Fibroblast of skin of left quadriceps (primary cell): Measurements from ENCODE around the gene C22orf42.
"Not testable (repeated sequence)": the region's sequence is repeated elsewhere in the genome, so short reads cannot be mapped to it uniquely, and the experiment has no call there.

Experiments used
- DNase-seq, 2 experiments: peaks; one replicate each; pipeline ENCODE4 v3.0.0-alpha.2; 2013; ENCODE audit warnings: low read depth in 2 of 2

Gene C22orf42, protein sequence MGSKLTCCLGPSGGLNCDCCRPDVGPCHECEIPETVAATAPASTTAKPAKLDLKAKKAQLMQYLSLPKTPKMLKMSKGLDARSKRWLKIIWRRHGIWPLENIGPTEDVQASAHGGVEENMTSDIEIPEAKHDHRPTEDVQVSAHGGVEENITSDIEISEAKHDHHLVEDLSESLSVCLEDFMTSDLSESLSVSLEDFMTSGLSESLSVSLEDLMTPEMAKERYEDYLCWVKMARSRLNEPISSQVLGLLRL

DNA sequence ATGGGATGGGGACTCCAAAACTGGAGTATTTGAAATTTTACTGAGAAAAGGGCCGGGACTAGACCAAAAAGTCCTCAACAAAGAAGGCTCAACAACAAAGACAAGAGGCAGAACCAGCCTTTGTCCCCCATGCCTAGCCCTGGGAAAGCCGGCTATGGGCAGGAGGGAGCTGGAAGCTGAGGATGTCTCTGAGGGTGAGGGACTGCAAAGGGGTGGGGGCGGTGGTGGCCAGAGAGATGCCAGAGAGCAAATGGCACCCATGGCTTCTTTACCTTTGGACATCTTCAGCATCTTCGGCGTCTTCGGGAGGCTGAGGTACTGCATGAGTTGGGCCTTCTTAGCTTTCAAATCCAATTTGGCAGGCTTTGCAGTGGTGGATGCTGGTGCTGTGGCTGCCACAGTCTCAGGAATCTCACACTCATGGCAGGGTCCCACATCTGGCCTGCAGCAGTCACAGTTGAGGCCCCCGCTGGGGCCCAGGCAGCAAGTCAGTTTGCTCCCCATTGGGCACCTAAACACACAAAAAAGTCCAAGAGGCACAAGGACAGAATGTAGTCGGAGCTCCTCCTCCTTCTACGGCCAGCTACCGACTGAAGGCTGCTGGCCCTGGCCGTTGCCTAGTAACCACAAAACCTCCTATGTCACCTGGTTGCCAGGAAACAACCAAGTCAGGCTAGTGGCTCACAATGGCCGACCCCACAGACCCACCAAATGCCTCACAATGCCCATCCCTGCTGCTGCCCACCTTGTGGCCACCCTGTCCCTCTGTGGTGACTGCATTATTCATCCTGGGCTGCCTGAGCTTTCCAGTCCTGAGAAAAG lies at the start of gene C22orf42:
TSS of gene C22orf42 (minus strand) at position 592 of the 822 bp plus-strand sequence. CDS start at position 504, 88 bp downstream.
- no peak for DNase-seq

DNA sequence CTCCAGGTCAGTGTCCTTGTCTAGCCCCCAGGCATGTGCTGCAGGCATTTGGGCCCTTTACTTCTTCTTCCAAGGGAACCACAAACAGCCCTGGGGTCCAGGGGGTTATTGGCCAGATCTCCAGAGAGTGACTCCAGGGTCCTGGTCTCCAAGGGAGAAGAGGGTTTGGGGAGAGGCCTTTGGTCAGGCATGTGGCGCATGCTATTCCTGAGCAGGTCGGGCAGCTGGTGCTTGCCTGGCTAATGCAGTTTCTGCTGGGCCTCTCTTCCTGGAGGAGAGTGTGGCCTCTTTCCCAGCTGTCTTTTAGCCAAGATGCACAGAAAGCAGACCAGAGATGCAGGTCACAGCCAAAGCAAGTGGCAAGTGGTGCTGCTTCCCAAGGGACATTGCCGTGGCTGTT lies 49.6 kb upstream of the C22orf42 start:
- no peak for DNase-seq

DNA sequence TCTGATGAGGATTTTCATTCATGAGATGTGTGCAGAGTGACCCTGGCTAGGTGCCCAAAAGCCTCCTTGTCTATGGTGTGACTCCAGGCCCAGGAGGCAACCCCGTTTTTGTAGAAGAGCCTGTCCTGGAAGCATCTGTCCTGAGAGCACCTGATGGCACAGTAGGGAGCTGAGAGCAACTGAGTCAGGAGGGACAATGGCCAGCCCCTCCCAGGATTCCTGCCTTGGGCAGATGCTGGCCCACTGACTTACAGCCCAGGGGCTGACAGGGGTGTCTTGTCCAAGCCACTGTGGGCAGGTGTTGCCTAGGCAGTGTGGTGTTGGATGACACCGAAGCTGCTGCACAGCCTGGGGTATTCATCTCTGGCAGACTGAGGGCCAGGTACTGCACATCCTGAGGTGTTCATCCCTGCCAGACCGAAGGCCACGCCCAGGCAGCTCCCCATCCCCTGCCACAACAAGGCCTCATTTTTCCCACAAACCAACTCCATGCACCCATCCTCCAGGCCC lies 48.9 kb upstream of the C22orf42 start:
- no peak for DNase-seq

DNA sequence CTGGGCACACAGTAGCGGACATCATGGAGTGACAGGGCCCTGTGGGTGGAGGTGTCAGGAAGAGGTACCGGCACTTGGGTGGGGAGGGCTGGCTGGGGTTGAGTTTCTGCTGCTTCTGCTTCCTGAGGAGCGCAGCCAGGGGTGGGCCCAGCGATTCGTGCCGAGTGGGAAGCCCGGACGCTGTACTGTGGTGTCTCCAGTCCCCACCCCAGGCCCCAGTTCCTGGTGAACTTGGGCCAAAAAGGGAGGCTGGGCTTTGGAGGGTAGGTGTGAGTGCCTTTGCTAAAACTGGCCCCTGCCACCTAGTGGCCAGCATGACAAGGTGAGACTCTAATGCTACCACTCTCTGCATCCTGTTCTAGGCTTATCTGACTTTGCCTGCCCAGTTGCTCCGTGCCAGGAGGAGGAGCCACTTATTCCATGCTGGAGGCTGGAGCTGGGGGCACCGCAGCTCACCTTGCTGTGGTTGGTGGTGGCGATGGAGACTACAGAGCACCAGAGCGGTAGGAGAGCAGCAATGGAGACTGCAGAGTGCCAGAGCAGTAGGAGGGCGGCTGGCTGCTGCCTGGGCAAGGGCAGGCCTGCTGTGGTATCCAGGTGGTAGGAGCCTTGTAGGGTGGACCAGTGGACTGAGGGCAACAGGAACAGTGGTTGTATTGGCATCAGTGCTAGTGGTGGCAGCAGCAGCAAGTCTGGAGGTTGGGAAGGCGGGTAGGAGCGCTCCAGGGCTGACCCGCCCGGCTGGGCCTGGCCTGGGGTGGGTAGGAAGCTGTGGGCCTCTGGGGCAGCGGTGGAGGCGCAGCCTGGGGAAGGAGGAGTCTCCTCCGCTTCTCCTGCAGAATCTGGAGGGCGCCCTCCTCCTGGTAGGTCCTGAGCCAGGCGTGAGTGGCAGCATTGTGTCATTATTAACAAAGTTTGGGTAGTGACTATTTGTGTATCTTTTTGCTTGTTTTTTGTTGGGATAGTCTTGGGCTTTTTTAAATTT lies 48.0 kb upstream of the C22orf42 start:
- no peak for DNase-seq

DNA sequence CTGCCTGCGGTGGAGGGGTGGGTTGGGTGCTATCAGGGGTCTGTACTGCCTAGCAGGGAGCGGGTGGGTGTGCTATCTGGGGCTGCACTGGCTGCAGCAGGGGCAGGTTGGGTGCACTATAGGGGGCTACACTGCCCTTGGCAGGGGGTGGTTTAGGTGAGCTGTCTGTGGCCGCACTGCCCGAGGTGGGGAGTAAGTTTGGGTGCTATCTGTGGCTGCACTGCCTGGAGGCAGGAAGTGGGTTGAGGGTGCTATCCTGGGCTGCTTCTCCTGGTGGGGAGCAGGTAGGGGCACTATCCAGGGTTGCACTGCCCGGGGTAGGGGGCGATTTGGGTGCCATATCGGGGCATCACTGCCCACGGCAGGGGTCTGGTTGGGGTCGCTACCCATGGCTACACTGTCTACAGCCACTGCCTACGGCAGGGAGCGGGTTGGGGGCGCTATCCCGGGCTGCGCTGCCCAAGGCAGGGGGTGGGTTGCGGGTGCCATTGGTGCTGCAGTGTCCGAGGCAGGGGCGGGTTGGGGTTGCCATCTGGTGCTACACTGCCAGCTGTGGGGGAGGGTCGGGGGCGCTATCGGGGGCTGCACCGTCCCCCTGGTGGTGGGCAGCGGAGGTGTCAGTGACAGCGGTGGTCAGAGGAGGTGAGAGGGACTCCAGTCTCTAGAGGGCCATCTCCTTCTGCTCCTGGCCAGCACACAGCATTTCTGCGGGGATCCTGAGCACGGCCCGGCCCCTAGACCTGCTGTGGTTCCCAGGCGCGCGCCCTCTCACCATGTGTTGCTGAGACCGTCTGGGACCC lies 47.1 kb upstream of the C22orf42 start:
- no peak for DNase-seq

DNA sequence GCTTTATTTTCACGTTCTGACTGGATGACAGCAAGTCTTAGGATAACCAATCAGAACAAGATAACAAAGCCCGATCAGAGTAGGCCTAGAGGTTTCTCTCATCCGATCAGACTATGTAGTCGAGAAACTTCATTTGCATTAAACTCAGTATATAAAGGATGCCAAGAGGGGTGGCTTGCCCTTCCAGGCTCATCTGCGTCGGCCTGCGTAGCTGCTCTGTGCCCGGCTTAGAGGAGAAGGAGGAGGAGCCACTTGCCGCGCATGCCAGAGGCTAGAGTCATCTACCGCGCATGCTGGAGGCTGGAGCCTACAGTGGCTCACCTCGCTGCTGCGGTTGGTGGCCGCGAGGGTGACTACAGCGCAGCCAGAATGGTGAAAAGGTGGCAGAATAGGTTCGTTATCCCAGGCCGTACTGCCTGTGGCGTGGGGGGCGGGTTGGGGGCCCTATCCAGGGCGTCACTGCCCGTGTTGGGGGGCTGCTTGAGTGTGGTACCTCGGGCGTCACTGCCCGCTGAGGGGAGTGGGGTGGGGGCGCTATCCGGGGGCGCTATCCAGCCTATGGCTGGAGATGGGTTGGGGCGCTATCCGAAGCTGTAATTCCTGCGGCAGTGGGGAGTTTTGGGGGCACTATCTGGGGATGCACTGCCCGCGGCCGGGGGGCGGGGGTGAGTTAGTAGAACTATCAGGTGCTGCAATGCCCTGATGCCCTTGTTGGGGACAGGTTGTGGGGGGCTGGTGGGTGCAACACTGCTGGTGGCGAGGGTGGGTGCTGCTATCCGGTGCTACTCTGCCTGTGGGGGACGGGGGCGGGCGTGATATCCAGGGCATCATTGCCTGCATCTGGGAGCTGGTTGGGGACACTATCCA lies 46.0 kb upstream of the C22orf42 start, which contains the start of gene RFPL2:
TSS of gene RFPL2 (minus strand) at position 218 of the 867 bp plus-strand sequence. CDS start 2,622 bp downstream, outside the sequence.
- DNase-seq, result no peak

DNA sequence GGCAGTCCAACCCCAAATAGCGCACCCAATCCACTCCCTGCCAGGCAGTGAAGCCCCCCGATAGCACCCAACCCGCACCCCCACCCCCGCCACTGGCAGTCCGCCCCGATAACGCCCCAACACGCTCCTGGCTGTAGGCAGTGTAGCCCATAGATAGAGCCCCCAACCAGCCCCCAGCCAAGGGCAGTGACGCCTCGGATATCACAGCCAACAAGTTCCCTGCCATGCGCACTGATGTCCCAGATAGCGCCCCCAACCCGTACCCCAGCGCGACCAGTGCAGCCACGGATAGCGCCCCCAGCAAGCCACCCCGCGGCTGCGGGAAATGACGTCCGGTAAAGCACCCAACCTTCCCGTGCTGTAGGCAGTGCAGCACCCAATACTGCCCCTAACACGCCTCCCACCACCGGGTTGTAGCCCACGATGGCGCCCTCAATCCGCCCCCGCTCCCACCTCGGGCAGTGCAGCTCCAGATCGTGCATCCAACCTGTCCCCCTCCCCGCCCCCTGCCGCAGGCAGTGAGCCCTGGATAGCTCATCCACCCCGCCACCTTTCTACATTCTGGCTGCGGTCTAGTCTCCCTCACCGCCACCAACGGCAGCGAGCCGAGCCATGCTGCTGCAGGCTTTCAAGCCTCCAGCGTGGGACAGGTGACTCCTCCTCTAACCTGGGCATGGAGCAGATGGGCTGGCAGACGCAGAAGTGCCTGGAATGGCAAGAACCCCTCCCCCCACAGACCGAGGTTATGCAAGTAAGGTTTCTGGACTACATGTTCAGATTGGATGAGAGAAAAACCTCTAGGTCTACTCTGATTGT lies 45.1 kb upstream of the C22orf42 start:
- DNase-seq, result no peak

DNA sequence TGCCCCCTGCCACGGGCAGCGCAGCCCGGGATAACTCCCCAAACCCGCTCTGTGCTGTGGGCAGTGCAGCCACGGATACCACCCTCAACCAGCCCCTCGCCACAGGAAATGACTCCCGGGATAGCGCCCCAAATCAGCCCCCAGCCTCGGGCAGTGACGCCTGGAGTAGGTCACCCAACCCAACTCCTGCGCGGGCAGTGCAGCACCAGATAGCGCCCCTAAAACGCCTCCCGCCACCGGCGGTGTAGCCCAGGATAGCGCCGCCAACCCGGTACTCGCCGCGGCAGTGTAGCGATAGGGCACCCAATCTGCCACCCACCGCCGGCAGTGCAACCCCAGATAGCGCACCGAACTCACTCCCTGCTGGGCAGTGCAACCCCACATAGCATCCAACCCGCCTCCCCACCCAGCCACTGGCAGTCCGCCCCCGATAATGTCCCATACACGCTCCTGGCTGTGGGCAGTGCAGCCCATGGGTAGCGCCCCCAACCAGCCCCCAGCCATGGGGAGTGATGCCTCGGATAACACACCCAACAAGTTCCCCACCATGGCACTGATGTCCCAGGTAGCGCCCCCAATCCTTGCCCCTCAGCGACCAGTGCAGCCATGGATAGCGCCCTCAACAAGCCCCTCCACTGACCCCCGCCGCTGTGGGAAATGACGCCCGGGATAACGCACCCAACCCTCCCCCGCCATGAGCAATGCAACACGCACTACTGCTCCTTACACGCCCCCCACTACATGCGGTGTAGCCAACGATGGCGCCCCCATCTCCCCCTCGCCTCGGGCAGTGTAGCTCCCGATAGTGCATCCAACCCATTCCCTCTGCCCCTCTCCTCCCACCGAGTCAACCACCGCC lies 44.3 kb upstream of the C22orf42 start:
- no peak for DNase-seq

DNA sequence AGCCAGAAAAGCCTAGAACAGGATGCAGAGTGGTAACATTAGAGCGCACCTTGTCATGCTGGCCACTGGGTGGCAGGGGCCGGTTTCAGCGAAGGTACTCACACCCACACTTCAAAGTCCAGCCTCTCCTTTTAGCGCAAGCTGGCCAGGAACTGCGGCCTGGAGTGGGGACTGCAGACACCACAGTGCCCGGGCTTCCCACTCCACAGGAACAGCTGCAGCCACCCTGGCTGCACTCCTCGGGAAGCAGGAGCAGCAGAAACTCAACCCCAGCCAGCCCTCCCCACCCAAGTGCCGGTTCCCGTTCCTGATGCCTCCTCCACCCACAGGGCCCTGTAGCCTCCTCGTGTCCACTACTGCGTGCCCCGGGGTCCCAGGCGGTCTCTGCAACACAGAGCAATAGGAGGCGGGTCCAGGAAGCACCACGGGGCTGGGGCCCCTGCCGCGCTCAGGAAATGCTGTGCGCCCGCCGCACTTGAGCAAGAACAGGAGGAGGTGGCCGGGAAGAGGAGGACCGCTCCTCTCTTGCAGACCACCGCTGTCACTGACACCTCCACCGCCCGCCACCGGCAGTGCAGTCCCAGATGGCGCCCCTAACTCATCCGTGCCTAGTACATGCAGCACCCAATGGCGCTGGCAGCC lies 43.6 kb upstream of the C22orf42 start:
- no peak for DNase-seq

DNA sequence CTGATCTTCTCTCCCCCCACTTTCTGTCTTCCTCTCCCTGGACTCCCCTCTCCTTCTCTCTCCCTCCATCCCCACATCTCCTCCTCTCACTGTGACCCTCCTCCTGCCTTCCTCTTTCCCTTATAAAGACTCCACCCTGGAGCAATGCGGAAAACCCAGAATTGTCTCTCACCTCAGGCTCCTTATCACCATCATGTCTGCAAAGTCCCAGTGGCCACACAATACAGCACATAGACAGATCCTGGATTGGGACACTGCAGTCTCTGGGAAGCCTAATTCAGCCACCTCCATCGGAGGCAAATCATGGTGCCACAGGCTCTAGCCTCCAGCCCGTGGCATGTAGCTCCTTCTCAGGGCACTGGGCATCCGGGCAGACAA lies 43.0 kb upstream of the C22orf42 start:
- no peak for DNase-seq

DNA sequence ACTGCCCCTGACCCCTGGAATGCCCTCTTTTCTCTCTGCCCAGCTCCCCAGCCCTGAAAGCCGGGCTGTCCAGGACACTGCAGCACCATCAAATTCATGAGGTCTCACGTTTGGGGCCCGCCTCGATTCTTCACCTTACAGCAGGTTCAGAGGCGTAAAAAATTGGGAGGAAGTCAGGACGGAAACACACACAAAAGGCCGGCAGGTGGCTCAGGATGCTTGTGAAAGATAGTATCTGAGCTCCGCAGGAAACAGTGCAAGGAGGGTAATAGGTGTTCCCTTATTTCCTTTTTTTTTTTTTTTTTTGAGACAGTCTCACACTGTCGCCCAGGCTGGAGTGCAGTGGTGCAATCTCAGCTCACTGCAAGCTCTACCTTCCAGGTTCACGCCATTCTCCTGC lies 41.6 kb upstream of the C22orf42 start:
- no peak for DNase-seq

DNA sequence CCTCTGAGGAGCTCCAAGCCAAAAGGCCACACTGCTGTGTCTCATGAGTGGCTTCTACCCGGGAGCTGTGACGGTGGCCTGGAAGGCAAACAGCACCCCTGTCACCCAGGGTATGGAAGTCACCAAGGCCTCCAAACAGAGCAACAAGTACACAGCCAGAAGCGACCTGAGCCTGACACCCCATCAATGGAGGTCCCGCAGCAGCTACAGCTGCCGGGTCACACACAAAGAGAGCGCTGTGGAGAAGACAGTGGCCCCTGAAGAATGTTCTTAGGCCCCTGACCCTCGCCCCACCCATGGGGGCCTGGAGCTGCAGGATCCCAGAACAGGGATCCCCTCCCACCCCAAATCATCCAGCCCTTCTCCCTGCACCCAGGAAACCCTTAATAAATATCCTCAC lies 40.9 kb upstream of the C22orf42 start:
- no peak for DNase-seq

DNA sequence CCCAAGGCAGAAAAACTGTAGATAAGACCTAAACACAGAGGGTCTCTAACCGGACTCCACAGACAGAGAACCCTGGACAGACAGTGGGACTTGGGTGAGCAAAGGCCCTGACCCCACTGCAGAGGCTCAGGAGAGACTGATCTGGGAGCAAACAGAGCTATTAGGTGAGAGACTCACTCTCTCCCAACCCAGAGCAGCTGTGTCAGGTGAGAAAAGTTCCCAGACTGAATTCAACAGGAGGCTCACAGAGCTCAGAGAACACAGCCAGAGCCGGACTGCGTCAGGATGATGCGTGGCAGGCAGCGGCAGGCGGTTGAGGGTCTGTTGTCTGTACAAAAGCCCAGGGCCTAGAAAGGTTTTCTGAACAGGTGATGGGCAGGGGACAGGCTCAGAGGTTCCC lies 40.2 kb upstream of the C22orf42 start:
- DNase-seq, result no peak

DNA sequence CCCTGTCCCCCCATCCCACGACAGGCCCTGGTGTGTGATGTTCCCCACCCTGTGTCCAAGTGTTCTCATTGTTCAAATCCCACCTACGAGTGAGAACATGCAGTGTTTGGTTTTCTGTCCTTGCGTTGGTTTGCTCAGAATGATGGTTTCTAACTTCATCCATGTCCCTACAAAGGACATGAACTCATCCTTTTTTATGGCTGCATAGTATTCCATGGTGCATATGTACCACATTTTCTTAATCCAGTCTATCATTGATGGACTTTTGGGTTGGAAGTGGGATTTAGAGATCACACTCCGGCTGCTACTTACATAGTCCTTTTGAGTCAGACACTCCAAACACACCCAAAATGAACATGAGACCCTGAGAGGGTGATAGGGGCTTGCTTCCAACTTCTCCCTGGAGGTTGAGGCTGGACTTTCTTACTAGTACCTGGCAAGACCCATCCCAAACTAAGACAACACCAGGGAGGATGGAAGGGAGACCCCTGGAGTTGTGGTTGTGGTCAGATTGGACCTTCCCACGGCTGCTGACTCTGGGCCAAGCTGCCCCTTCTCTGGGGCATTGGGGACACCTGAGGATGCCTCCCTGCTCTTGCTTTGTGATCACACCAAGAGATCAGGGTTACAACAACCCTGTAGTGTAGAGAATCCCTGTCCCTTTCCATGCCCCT lies 38.6 kb upstream of the C22orf42 start:
- DNase-seq, result not testable (repeated sequence)

DNA sequence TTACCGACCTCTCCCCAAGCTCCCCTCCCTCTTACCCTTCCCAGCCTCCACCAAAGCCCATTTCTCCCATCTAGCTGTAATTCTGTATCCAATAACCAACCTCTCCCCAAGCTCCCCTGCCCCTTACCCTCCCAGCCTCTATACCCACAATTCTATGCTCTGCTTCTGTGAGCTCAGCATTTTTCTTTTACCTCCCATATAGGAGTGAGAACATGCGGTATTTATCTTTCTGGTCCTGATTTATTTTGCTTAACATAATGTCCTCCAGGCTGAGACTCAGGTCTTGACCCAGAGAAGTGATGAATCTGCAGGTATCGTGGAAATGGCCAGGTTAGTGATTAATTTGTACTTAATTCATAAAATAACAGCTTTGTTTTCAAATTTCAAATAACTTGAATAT lies 36.8 kb upstream of the C22orf42 start:
- DNase-seq, result not testable (repeated sequence)

DNA sequence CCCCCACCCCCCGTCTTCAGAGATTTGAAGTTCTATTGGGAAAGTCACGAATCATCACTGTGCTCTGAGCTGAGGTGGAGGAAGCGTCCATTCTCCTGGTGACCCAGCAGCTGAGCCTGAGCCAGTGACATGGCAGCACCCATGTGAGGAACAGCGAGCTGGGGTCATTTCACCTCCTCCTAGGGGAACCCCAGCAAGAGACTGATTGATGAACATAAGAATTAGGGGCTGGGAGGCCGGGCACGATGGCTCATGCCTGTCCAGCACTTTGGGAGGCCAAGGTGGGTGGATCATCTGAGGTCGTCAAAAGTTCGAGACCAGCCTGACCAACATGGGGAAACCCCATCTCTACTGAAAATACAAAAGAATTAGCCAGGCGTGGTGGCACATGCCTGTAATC lies 34.2 kb upstream of the C22orf42 start:
- DNase-seq, result not testable (repeated sequence)

DNA sequence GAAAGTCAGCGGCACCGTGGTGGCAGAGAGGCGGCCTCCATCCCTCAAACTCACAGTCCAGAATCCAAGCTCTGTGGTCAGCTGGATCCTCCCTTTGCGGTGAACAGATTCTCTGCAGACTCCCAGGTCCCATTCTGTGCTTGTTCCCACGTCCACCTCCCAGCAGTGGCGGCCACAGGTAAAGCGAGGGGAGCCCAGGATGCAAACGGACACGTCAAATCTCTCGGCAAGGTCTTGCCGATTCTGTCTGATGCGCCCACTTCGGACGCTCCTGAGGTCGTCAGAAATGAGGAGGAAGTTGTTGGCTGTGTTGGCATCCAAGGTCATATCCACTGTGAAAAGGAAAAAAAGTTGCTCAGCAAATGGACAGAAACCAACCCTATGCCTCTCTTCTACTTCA lies 31.9 kb upstream of the C22orf42 start:
- DNase-seq, result not testable (repeated sequence)
